Mesothelial cell of epicardium (in vitro differentiated cells): Measurements from ENCODE around the gene ARMC9. TPM values are rescaled to one million over a fixed set of nuclear protein-coding genes. Genes with fewer than 3 reads are reported as not detected.

ENCODE experiments used
- DNase-seq, 2 experiments: peaks; one replicate each; pipeline ENCODE4 v3.0.0; 2021; ENCODE audit warnings: low spot score in 2 of 2; ENCODE audit not compliant: unreplicated experiment in 2 of 2
- H3K27ac Mint-ChIP-seq: 2 replicates; pipeline ENCODE4 v1.8.0; 2021; ENCODE audit warnings: mixed read lengths
- H3K27me3 Mint-ChIP-seq: 2 replicates; pipeline ENCODE4 v1.8.0; 2021; ENCODE audit warnings: low read depth, mixed read lengths
- H3K36me3 Mint-ChIP-seq: 2 replicates; pipeline ENCODE4 v1.8.0; 2021; ENCODE audit warnings: mixed read lengths
- H3K4me1 Mint-ChIP-seq: 2 replicates; pipeline ENCODE4 v1.8.0; 2021; ENCODE audit warnings: mixed read lengths
- H3K4me3 Mint-ChIP-seq: 2 replicates; pipeline ENCODE4 v1.8.0; 2021; ENCODE audit warnings: mild to moderate bottlenecking, moderate library complexity, mixed read lengths
- H3K9me3 Mint-ChIP-seq: 2 replicates; pipeline ENCODE4 v1.8.0; 2021; ENCODE audit warnings: mixed read lengths
- CTCF ChIP-seq: fragments of 200-600 bp; sonication (generic); IDR thresholded peaks from one replicate; pipeline ENCODE4 v1.5.0; 2021; ENCODE audit warnings: antibody characterized with exemption; ENCODE audit not compliant: unreplicated experiment
- total RNA-seq: library from RNA; stranded (reverse); gene quantifications from 3 replicates; pipeline ENCODE4 v1.2.1, GENCODE V29; 2021

ARMC9 gene
- total RNA-seq, 1 donor from 2014 or later: 52.3 TPM

DNA sequence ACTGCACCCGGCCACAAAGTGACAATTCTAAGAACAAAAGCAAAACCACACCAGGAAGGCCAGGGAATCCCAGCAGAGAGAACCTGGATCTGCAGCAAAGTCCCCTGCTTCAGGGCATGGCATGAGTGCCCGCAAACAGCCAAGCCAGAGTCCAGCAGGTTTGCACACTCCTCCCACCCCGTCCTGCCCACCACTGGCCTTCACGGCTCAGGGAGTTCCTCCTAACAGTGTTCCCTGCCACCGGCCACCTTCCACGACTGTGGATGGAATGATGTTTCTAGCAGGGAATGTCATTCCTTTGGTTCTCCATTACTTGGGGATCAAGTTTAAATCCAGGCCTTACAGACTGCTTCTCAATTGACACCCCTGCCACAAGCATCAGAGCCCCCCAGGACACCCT is 155.0 kb downstream of the ARMC9 start:
- H3K27ac Mint-ChIP-seq: no peak overlapping the region
- TF ChIP-seq CTCF: no peak
- peaks cover 10% of the 10 kb centered on the region for H3K4me1 Mint-ChIP-seq
- H3K4me3 Mint-ChIP-seq: no peak overlapping the region
- peaks cover 3% of the 10 kb centered on the region for H3K9me3 Mint-ChIP-seq
- H3K36me3 Mint-ChIP-seq: peaks cover 5% of the 10 kb centered on the region
- no peak for DNase-seq
- no peaks in the 10 kb centered on the region for H3K27me3 Mint-ChIP-seq

GRCh38 chr2:231355508-231356465 is 157.4 kb downstream of the ARMC9 start:
- H3K36me3 Mint-ChIP-seq: peaks cover 4% of the 10 kb centered on the region
- TF ChIP-seq CTCF: no peak
- DNase-seq: no peak
- H3K9me3 Mint-ChIP-seq: no peaks in the 10 kb centered on the region
- peaks cover 9% of the 10 kb centered on the region for H3K4me1 Mint-ChIP-seq
- no peak overlapping the region for H3K4me3 Mint-ChIP-seq
- H3K27me3 Mint-ChIP-seq: no peaks in the 10 kb centered on the region
- peak overlapping the region; percentile 75 for H3K27ac Mint-ChIP-seq

GRCh38 chr2:231356466-231356844 is 158.0 kb downstream of the ARMC9 start:
- peaks cover 7% of the 10 kb centered on the region for H3K36me3 Mint-ChIP-seq
- no peak for TF ChIP-seq CTCF
- no peak overlapping the region for H3K27ac Mint-ChIP-seq
- no peak overlapping the region for H3K4me3 Mint-ChIP-seq
- peaks cover 9% of the 10 kb centered on the region for H3K4me1 Mint-ChIP-seq
- no peaks in the 10 kb centered on the region for H3K9me3 Mint-ChIP-seq
- no peak for DNase-seq
- no peaks in the 10 kb centered on the region for H3K27me3 Mint-ChIP-seq

DNA sequence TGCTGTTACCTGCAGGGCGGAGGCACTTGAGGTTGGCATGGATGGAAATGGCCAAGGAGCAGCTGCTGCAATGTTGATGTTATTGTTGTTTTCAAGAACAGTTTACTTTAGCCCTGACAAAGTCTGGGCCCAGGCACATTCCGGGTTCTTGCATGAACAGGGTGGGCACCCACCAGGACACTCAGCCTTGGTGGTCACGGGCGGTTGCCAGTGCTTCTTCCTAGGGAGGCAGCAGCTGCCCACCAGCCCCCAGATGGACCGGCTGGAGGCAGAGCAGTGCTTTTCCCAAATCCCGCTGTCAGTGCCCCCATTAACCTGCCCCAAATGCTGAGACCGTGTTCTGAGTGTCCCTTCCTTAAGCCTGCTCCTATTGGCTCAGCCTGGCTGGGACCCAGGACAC is 158.6 kb downstream of the ARMC9 start:
- peaks cover 7% of the 10 kb centered on the region for H3K36me3 Mint-ChIP-seq
- no peaks in the 10 kb centered on the region for H3K27me3 Mint-ChIP-seq
- no peak overlapping the region for H3K27ac Mint-ChIP-seq

DNA sequence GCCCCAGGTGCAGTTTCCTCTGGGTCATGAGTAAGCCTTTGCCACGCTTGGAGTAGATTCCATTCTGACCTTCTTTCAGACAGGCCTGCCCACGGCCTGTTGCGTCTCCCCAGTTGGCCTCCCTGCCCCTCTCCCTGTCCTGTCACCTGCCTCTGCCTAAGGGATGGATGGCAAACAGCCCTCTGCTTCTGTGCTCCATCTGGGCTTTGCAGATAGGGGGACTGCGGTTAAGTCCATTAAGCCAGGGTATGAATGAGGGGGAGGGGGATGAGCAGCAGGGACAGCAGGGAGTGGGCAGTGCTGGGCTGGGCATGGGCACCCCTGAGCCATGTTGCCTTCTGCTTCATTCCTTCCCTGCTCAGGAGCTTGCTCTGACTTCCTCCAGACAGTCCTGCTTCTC is 159.5 kb downstream of the ARMC9 start:
- TF ChIP-seq CTCF: no peak
- DNase-seq: no peak
- Mint-ChIP-seq H3K4me1 (peaks cover 9% of the 10 kb centered on the region), H3K27me3 (no peaks in the 10 kb centered on the region), H3K4me3 (no peak overlapping the region), H3K9me3 (no peaks in the 10 kb centered on the region), H3K36me3 (peaks cover 12% of the 10 kb centered on the region), H3K27ac (no peak overlapping the region)

More for the DNA sequence above, 158.6 kb downstream of the ARMC9 start:
- TF ChIP-seq CTCF: no peak
- peaks cover 9% of the 10 kb centered on the region for H3K4me1 Mint-ChIP-seq
- no peak overlapping the region for H3K4me3 Mint-ChIP-seq
- no peak for DNase-seq
- H3K9me3 Mint-ChIP-seq: no peaks in the 10 kb centered on the region
